GM12878 (cell line): ENCODE results near the gene DCDC1. TPM values are rescaled to one million over a fixed set of nuclear protein-coding genes. Genes with fewer than 3 reads are reported as not detected.

Experiments used
- ATAC-seq: fragments of 200-7000 bp; cut with Tn5 transposase; 3 replicates; pipeline ENCODE4 v1.9.1; 2020; ENCODE audit warnings: mild to moderate bottlenecking, moderate library complexity
- BruUV-seq: library from RNA; stranded (reverse); fragments of 400-500 nt; replicated peaks from 2 replicates; lab custom pipeline; 2021; lab: Mats Ljungman, UMichigan
- CTCF ChIA-PET: fragments of 300-600 bp; sonication (Branson Sonifier 250); formaldehyde crosslinking; extraction: SDS; loops from one replicate; lab custom pipeline; 2021; ENCODE audit warnings: inconsistent platforms; lab: Yijun Ruan, JAX
- POLR2A ChIA-PET: fragments of 350-600 bp; formaldehyde crosslinking; extraction: SDS; loops from one replicate; lab custom pipeline; 2021; ENCODE audit warnings: inconsistent platforms; lab: Charles Lee
- RAD21 ChIA-PET: fragments of 300-600 bp; sonication (Branson Sonifier 250); formaldehyde crosslinking; loops from one replicate; lab custom pipeline; 2023; ENCODE audit warnings: antibody characterized with exemption; ENCODE audit not compliant: unreplicated experiment; lab: Charles Lee
- SMC1A ChIA-PET: fragments of 300-600 bp; sonication (Branson Sonifier 250); formaldehyde crosslinking; loops from one replicate; lab custom pipeline; 2023; ENCODE audit not compliant: unreplicated experiment, uncharacterized antibody; lab: Charles Lee
- DNase-seq: peaks from one replicate; pipeline ENCODE4 v3.0.0-alpha.2; 2011; ENCODE audit warnings: low read depth, low spot score
- FAIRE-seq: peaks from 3 replicates; lab custom pipeline; 2011; peaks lifted over from hg19 to GRCh38; lab: Jason Lieb, UNC
- H2AFZ ChIP-seq: 2 replicates; pipeline ENCODE4 v1.6.0; 2011; ENCODE audit warnings: low read depth, low read length, control low read depth; ENCODE audit not compliant: control insufficient read depth
- H3K27ac ChIP-seq: 2 replicates; pipeline ENCODE4 v1.5.1; 2011; ENCODE audit warnings: control low read depth; ENCODE audit not compliant: control insufficient read depth, insufficient read depth
- H3K27me3 ChIP-seq, 2 experiments: replicated peaks in 1 of 2; 2 replicates each; pipeline versions ENCODE4 v1.6.0 to v1.6.1; 2011; ENCODE audit warnings: low read length in 1 of 2; ENCODE audit not compliant: control insufficient read depth in 2 of 2, insufficient read depth in 2 of 2
- H3K36me3 ChIP-seq, 2 experiments: 2 replicates each; pipeline ENCODE4 v1.5.1; 2011; ENCODE audit warnings: low read length in 1 of 2; ENCODE audit not compliant: control insufficient read depth in 2 of 2, insufficient read depth in 2 of 2
- H3K4me1 ChIP-seq: 2 replicates; pipeline ENCODE4 v1.6.1; 2011; ENCODE audit warnings: mild to moderate bottlenecking, low read length, moderate library complexity, mixed read lengths; ENCODE audit not compliant: control insufficient read depth, insufficient read depth
- H3K4me2 ChIP-seq: 2 replicates; pipeline ENCODE4 v1.6.0; 2011; ENCODE audit warnings: control low read depth; ENCODE audit not compliant: control insufficient read depth, insufficient read depth
- H3K4me3 ChIP-seq: fragments of 200-600 bp; sonication (generic); 2 replicates; pipeline ENCODE4 v1.5.1; 2016
- H3K79me2 ChIP-seq: 2 replicates; pipeline ENCODE4 v1.6.0; 2011; ENCODE audit warnings: low read length; ENCODE audit not compliant: control insufficient read depth, insufficient read depth
- H3K9ac ChIP-seq: 2 replicates; pipeline ENCODE4 v1.8.0; 2011; ENCODE audit warnings: low read length, control low read depth, mixed read lengths; ENCODE audit not compliant: control insufficient read depth, insufficient read depth
- H3K9me3 ChIP-seq: replicated peaks from 3 replicates; pipeline ENCODE4 v1.5.1; 2011; ENCODE audit warnings: mild to moderate bottlenecking, low read length; ENCODE audit not compliant: control insufficient read depth, insufficient read depth
- H4K20me1 ChIP-seq: 2 replicates; pipeline ENCODE4 v1.6.0; 2011; ENCODE audit not compliant: control insufficient read depth, insufficient read depth
- RELB ChIP-seq: fragments of 450-650 bp; IDR thresholded peaks from 2 replicates; pipeline ENCODE4 v1.6.1; 2017; ENCODE audit warnings: low read depth, mild to moderate bottlenecking, moderate library complexity
- SMC3 ChIP-seq: IDR thresholded peaks from 2 replicates; pipeline ENCODE4 v1.6.1; 2011; ENCODE audit warnings: low read length, improper control_type of control experiment, borderline replicate concordance
- ZSCAN29 ChIP-seq: fragments of 450-650 bp; IDR thresholded peaks from 2 replicates; pipeline ENCODE4 v1.6.1; 2017; ENCODE audit warnings: mild to moderate bottlenecking, moderate library complexity
- WGBS: methylation state at CpG from one replicate; pipeline ENCODE4 v1.1.6; 2016; ENCODE audit warnings: low lambda C conversion rate; ENCODE audit not compliant: insufficient replicate concordance, insufficient coverage; ENCODE audit errors: missing lambda C conversion rate; 5-methylcytosine and 5-hydroxymethylcytosine counted together
- in situ Hi-C: fragments of 300-500 bp; cut with MboI; formaldehyde crosslinking; loops from 9 replicates; pipeline ENCODE4 v1.14.3; 2018; ENCODE audit warnings: mixed read lengths
- intact Hi-C: fragments of 100-400 bp; cut with micrococcal nuclease; formaldehyde crosslinking; loops from one replicate; pipeline ENCODE4 v1.14.2; 2022; ENCODE audit not compliant: unreplicated experiment
- polyA plus RNA-seq, 11 experiments: library from polyadenylated mRNA; depleted of rRNA in 4 of 11; unstranded in 6 of 11; stranded (reverse) in 5 of 11; fragments of >200 nt; fragmentation: Nextera tagmentation in 4 of 11; fragmentation: Illumina TruSeq in 1 of 11; extraction: Ambion mirVana in 4 of 11; extraction: Trizol in 1 of 11; gene quantifications; 1 replicate in 1 of 11; 2 replicates in 10 of 11; pipeline versions ENCODE4 v1.2.1 to v1.2.3, GENCODE V29; 2011 to 2016; ENCODE audit warnings: inconsistent platforms in 2 of 11, missing spikeins in 2 of 11, low read depth in 1 of 11
- total RNA-seq, 4 experiments: library from RNA; depleted of rRNA in 3 of 4; stranded (reverse); fragments of >200 nt in 3 of 4; fragmentation: Illumina TruSeq in 1 of 4; extraction: Trizol in 1 of 4; gene quantifications; 2 replicates each; pipeline versions ENCODE4 v1.2.1 to v1.2.3, GENCODE V29; 2013 to 2021
- TF ChIP-seq, protein P1 (sequence below): IDR thresholded peaks from 2 replicates; pipeline ENCODE4 v1.6.1; 2012; ENCODE audit warnings: low read length, inconsistent platforms
- TF ChIP-seq, protein P2 (sequence below): fragments of 450-650 bp; IDR thresholded peaks from 2 replicates; pipeline ENCODE4 v1.6.1; 2017; ENCODE audit warnings: mild to moderate bottlenecking
- TF ChIP-seq, protein P3 (sequence below): IDR thresholded peaks from 2 replicates; pipeline ENCODE4 v1.6.1; 2011; ENCODE audit warnings: borderline replicate concordance, low read depth, mild to moderate bottlenecking, moderate library complexity, low read length; ENCODE audit not compliant: insufficient read depth, poor library complexity, severe bottlenecking

Gene DCDC1
- total and polyA plus RNA-seq, 10 of the 15 experiments (the other 5 are each of a cell fraction or from before 2014, with no cell fraction given), result not detected

- TF ChIP-seq, protein P1, sequence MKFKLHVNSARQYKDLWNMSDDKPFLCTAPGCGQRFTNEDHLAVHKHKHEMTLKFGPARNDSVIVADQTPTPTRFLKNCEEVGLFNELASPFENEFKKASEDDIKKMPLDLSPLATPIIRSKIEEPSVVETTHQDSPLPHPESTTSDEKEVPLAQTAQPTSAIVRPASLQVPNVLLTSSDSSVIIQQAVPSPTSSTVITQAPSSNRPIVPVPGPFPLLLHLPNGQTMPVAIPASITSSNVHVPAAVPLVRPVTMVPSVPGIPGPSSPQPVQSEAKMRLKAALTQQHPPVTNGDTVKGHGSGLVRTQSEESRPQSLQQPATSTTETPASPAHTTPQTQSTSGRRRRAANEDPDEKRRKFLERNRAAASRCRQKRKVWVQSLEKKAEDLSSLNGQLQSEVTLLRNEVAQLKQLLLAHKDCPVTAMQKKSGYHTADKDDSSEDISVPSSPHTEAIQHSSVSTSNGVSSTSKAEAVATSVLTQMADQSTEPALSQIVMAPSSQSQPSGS, result no peak
- TF ChIP-seq, protein P2, sequence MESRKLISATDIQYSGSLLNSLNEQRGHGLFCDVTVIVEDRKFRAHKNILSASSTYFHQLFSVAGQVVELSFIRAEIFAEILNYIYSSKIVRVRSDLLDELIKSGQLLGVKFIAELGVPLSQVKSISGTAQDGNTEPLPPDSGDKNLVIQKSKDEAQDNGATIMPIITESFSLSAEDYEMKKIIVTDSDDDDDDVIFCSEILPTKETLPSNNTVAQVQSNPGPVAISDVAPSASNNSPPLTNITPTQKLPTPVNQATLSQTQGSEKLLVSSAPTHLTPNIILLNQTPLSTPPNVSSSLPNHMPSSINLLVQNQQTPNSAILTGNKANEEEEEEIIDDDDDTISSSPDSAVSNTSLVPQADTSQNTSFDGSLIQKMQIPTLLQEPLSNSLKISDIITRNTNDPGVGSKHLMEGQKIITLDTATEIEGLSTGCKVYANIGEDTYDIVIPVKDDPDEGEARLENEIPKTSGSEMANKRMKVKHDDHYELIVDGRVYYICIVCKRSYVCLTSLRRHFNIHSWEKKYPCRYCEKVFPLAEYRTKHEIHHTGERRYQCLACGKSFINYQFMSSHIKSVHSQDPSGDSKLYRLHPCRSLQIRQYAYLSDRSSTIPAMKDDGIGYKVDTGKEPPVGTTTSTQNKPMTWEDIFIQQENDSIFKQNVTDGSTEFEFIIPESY, result no peak
- TF ChIP-seq RELB, result no peak
These were observed 242.2 kb downstream of the DCDC1 start (continued) for GRCh38 chr11:31127290-31127689.

DNA sequence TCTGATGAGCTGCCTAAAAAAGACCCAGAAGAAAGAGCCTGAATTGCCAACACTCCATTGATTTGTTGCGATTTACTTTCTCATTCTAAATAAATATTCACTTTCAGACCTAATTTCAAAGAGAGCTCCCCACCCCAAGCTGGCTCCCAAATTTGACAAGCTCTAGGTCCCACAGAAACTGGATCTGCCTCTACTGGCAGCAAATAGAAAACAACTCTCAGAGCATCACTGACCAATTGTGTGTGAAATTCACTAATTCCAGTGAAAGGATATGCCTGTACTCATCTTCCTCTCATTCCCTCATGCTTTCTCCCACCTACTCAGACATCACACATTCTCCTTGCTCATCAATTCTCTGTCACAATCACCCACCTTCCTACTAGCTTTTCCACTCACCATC, 249.1 kb downstream of the DCDC1 start:
- H3K9me3 ChIP-seq, result no peaks in the 10 kb centered on the region
- ATAC-seq, result no peak
- no peak for FAIRE-seq
- H3K27ac ChIP-seq, result no peak overlapping the region
- intact Hi-C loops, result no loop called here
- BruUV-seq, result no TSS peak
- RAD21 ChIA-PET, result no interaction called here
- POLR2A ChIA-PET, result no interaction called here
- no peak overlapping the region for H3K4me2 ChIP-seq
- CTCF ChIA-PET, result interaction anchor here (0.7 kb wide), 1 partner anchor 13 kb away, joined by 3 read pairs; no protein-coding TSS in a partner anchor
- H4K20me1 ChIP-seq, result no peaks in the 10 kb centered on the region
- no peak for DNase-seq
- H3K79me2 ChIP-seq, result no peaks in the 10 kb centered on the region
- H3K27me3 ChIP-seq, result no peaks in the 10 kb centered on the region
- no peaks in the 10 kb centered on the region for H3K36me3 ChIP-seq
- no peak overlapping the region for H2AFZ ChIP-seq
- 87% methylated on average over 1 of the region's 1 CpG for WGBS
- H3K4me1 ChIP-seq, result no peaks in the 10 kb centered on the region
- no peak overlapping the region for H3K9ac ChIP-seq
- in situ Hi-C loops, result loop anchor here (25.0 kb wide), 1 partner anchor 742 kb away; no protein-coding TSS in a partner anchor
- TF ChIP-seq SMC3 (no peak), ZSCAN29 (no peak)
- TF ChIP-seq, protein P3, sequence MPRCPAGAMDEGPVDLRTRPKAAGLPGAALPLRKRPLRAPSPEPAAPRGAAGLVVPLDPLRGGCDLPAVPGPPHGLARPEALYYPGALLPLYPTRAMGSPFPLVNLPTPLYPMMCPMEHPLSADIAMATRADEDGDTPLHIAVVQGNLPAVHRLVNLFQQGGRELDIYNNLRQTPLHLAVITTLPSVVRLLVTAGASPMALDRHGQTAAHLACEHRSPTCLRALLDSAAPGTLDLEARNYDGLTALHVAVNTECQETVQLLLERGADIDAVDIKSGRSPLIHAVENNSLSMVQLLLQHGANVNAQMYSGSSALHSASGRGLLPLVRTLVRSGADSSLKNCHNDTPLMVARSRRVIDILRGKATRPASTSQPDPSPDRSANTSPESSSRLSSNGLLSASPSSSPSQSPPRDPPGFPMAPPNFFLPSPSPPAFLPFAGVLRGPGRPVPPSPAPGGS, result peak; percentile 46
- no peak overlapping the region for H3K4me3 ChIP-seq
- SMC1A ChIA-PET, result interaction anchor here (1.8 kb wide), 1 partner anchor 14 kb away, joined by 4 read pairs; no protein-coding TSS in a partner anchor
